GM23248 (cell line): ENCODE results near the gene GCH1. TPM values are rescaled to one million over a fixed set of nuclear protein-coding genes. Genes with fewer than 3 reads are reported as not detected.

Source experiments
- DNase-seq: peaks from one replicate; pipeline ENCODE4 v3.0.0-alpha.2; 2015
- H2AFZ ChIP-seq: fragments of 200-600 bp; sonication (generic); 2 replicates; pipeline ENCODE4 v1.6.1; 2016; ENCODE audit warnings: antibody characterized with exemption
- H3F3A ChIP-seq: fragments of 200-600 bp; sonication (generic); 2 replicates; pipeline ENCODE4 v1.6.1; 2016; ENCODE audit warnings: mild to moderate bottlenecking, antibody characterized with exemption, mixed run types; ENCODE audit not compliant: insufficient read depth
- H3K27ac ChIP-seq: fragments of 200-600 bp; sonication (generic); 2 replicates; pipeline ENCODE4 v1.5.1; 2016; ENCODE audit warnings: mild to moderate bottlenecking
- H3K27me3 ChIP-seq: fragments of 200-600 bp; sonication (generic); replicated peaks from 2 replicates; pipeline ENCODE4 v1.6.1; 2016; ENCODE audit warnings: mild to moderate bottlenecking; ENCODE audit not compliant: insufficient read depth
- H3K36me3 ChIP-seq: fragments of 200-600 bp; sonication (generic); 2 replicates; pipeline ENCODE4 v1.6.1; 2016; ENCODE audit warnings: low read depth, mild to moderate bottlenecking
- H3K4me1 ChIP-seq: fragments of 200-600 bp; sonication (generic); 2 replicates; pipeline ENCODE4 v1.6.1; 2016; ENCODE audit warnings: mild to moderate bottlenecking; ENCODE audit not compliant: insufficient read depth
- H3K4me2 ChIP-seq: fragments of 200-600 bp; sonication (generic); one replicate; pipeline ENCODE4 v1.6.1; 2016; ENCODE audit warnings: mild to moderate bottlenecking; ENCODE audit not compliant: unreplicated experiment
- H3K4me3 ChIP-seq: fragments of 200-600 bp; sonication (generic); 2 replicates; pipeline ENCODE4 v1.5.1; 2016; ENCODE audit warnings: mild to moderate bottlenecking
- H3K79me2 ChIP-seq: fragments of 200-600 bp; sonication (generic); 2 replicates; pipeline ENCODE4 v1.6.1; 2016; ENCODE audit warnings: mild to moderate bottlenecking; ENCODE audit not compliant: insufficient read depth
- H3K9ac ChIP-seq: fragments of 200-600 bp; sonication (generic); 2 replicates; pipeline ENCODE4 v1.6.1; 2016; ENCODE audit warnings: mild to moderate bottlenecking
- H3K9me2 ChIP-seq: fragments of 200-600 bp; sonication (generic); 2 replicates; pipeline ENCODE4 v1.6.1; 2016; ENCODE audit warnings: mixed run types, mild to moderate bottlenecking, moderate library complexity; ENCODE audit not compliant: insufficient read depth
- H3K9me3 ChIP-seq: fragments of 200-600 bp; sonication (generic); one replicate; pipeline ENCODE4 v1.6.1; 2017; ENCODE audit warnings: low read depth
- H4K20me1 ChIP-seq: fragments of 200-600 bp; sonication (generic); 2 replicates; pipeline ENCODE4 v1.6.0; 2016; ENCODE audit not compliant: insufficient read depth
- EZH2 ChIP-seq: fragments of 200-600 bp; sonication (generic); IDR thresholded peaks from 2 replicates; pipeline ENCODE4 v1.6.1; 2018; ENCODE audit warnings: antibody characterized with exemption, mild to moderate bottlenecking; ENCODE audit not compliant: insufficient read depth, poor library complexity, severe bottlenecking
- EZH2phosphoT487 ChIP-seq: fragments of 200-600 bp; sonication (generic); IDR thresholded peaks from 2 replicates; pipeline ENCODE4 v1.6.1; 2018; ENCODE audit warnings: antibody characterized with exemption, moderate library complexity, mild to moderate bottlenecking, low read depth; ENCODE audit not compliant: insufficient read depth
- WGBS, 2 experiments: methylation state at CpG; one replicate each; pipeline ENCODE4 v1.1.6; 2015 to 2017; ENCODE audit warnings: low lambda C conversion rate in 2 of 2, low coverage in 1 of 2; ENCODE audit errors: missing lambda C conversion rate in 2 of 2; 5-methylcytosine and 5-hydroxymethylcytosine counted together
- in situ Hi-C: fragments of 300-500 bp; cut with MboI; formaldehyde crosslinking; loops from 2 replicates; pipeline ENCODE4 v1.15.0; 2020
- polyA plus RNA-seq: library from polyadenylated mRNA; unstranded; fragments of >200 nt; fragmentation: Nextera tagmentation; extraction: Ambion mirVana; gene quantifications from 2 replicates; pipeline ENCODE4 v1.2.1, GENCODE V29; 2016
- total RNA-seq: library from RNA; depleted of rRNA; stranded (reverse); fragments of >200 nt; shearing (Covaris generic); gene quantifications from 2 replicates; pipeline ENCODE4 v1.2.3, GENCODE V29; 2014

Gene GCH1
- total and polyA plus RNA-seq, 2 experiments from 2014 or later, result 3.9 to 4.2 TPM

- Histone ChIP-seq H3K36me3 (no peaks in the 10 kb centered on the region), H4K20me1 (no peaks in the 10 kb centered on the region), H3K4me1 (peaks cover 5% of the 10 kb centered on the region), H3K27ac (no peak overlapping the region), H3F3A (0 out of 2 replicates have a peak, but pooled peaks cover 4% of the 10 kb centered on the region), H3K9me2 (no peaks in the 10 kb centered on the region), H3K4me3 (no peak overlapping the region), H3K9me3 (no peaks in the 10 kb centered on the region), H2AFZ (no peak overlapping the region), H3K4me2 (no peak overlapping the region), H3K27me3 (no peaks in the 10 kb centered on the region), H3K9ac (no peak overlapping the region), H3K79me2 (no peaks in the 10 kb centered on the region)
- in situ Hi-C loops, result no loop called here
- 96% methylated on average over 8 of the region's 8 CpGs for WGBS, 2 experiments
- TF ChIP-seq EZH2phosphoT487, result no peak
- TF ChIP-seq EZH2, result no peak
- no peak for DNase-seq
Observed at GRCh38 chr14:54889919-54890318, 12.7 kb downstream of the GCH1 start.

GRCh38 chr14:54882521-54882920, 20.1 kb downstream of the GCH1 start:
- no peaks in the 10 kb centered on the region for H3K9me3 ChIP-seq
- H3K27ac ChIP-seq, result peak overlapping the region; percentile 66; the same call in 1 of the 2 replicates
- TF ChIP-seq EZH2phosphoT487 (no peak), EZH2 (no peak)
- no peaks in the 10 kb centered on the region for H4K20me1 ChIP-seq
- H3K79me2 ChIP-seq, result no peaks in the 10 kb centered on the region
- peak overlapping the region; percentile 70 for H3K9ac ChIP-seq
- H3K4me1 ChIP-seq, result peaks cover 3% of the 10 kb centered on the region
- WGBS, 2 experiments, result 65 to 70% methylated on average over 6 of the region's 6 CpGs
- H3K9me2 ChIP-seq, result no peaks in the 10 kb centered on the region
- no peaks in the 10 kb centered on the region for H3K36me3 ChIP-seq
- H3K4me2 ChIP-seq, result peak overlapping the region; percentile 78
- DNase-seq, result no peak
- H3K27me3 ChIP-seq, result no peaks in the 10 kb centered on the region
- in situ Hi-C loops, result no loop called here
- H3K4me3 ChIP-seq, result peak overlapping the region; percentile 74; the same call in 1 of the 2 replicates
- peak overlapping the region; percentile 80 for H2AFZ ChIP-seq
- H3F3A ChIP-seq, result peaks cover 11% of the 10 kb centered on the region; the same call in 1 of the 2 replicates

- no peaks in the 10 kb centered on the region for H3K79me2 ChIP-seq
- H3K9ac ChIP-seq, result peak overlapping the region; percentile 70
- no peaks in the 10 kb centered on the region for H4K20me1 ChIP-seq
- 1 to 4% methylated on average over 5 of the region's 5 CpGs for WGBS, 2 experiments
- H3K4me2 ChIP-seq, result peak overlapping the region; percentile 78
- H3K4me3 ChIP-seq, result peak overlapping the region; percentile 74
- peak; percentile 76 for DNase-seq
- H3K27me3 ChIP-seq, result no peaks in the 10 kb centered on the region
- H2AFZ ChIP-seq, result peak overlapping the region; percentile 80
- no peaks in the 10 kb centered on the region for H3K36me3 ChIP-seq
- H3F3A ChIP-seq, result peaks cover 11% of the 10 kb centered on the region; the same call in 1 of the 2 replicates
- peaks cover 3% of the 10 kb centered on the region for H3K4me1 ChIP-seq
- no peaks in the 10 kb centered on the region for H3K9me2 ChIP-seq
- TF ChIP-seq EZH2 (no peak), EZH2phosphoT487 (no peak)
- peak overlapping the region; percentile 66 for H3K27ac ChIP-seq
- H3K9me3 ChIP-seq, result no peaks in the 10 kb centered on the region
- in situ Hi-C loops, result no loop called here
Observed at GRCh38 chr14:54881761-54882401, 20.7 kb downstream of the GCH1 start.

GRCh38 chr14:54881235-54881760, 21.3 kb downstream of the GCH1 start:
- Histone ChIP-seq H2AFZ (peak overlapping the region; percentile 80), H3K4me3 (peak overlapping the region; percentile 74), H3K9me2 (no peaks in the 10 kb centered on the region), H4K20me1 (no peaks in the 10 kb centered on the region), H3K4me2 (peak overlapping the region; percentile 78), H3K27me3 (no peaks in the 10 kb centered on the region), H3K9ac (peak overlapping the region; percentile 70), H3K27ac (peak overlapping the region; percentile 66), H3K79me2 (no peaks in the 10 kb centered on the region), H3F3A (peaks cover 11% of the 10 kb centered on the region; the same call in 1 of the 2 replicates), H3K9me3 (no peaks in the 10 kb centered on the region), H3K4me1 (peaks cover 3% of the 10 kb centered on the region), H3K36me3 (no peaks in the 10 kb centered on the region)
- DNase-seq, result peak; percentile 78
- 1 to 6% methylated on average over 6 of the region's 6 CpGs for WGBS, 2 experiments
- TF ChIP-seq EZH2phosphoT487, result no peak
- TF ChIP-seq EZH2, result no peak
- in situ Hi-C loops, result no loop called here
